Transverse colon (tissue), 4 donors: ENCODE measurements around the gene SIRPB1. TPM values are rescaled to one million over a fixed set of nuclear protein-coding genes. Genes with fewer than 3 reads are reported as not detected.
"Not testable (repeated sequence)": the region's sequence is repeated elsewhere in the genome, so short reads cannot be mapped to it uniquely, and the experiment has no call there.

Experiments used
- DNase-seq: peaks from one replicate; pipeline ENCODE4 v3.0.0-alpha.2; 2019
- H3K27ac ChIP-seq, 4 donors: fragments of 200-600 bp; sonication (generic); 2 replicates each; pipeline ENCODE4 v1.5.1; 2016 to 2018; ENCODE audit warnings: inconsistent platforms in 4 of 4
- H3K27me3 ChIP-seq: fragments of 200-600 bp; sonication (generic); 2 replicates; pipeline ENCODE4 v1.5.1; 2017; ENCODE audit warnings: inconsistent platforms
- H3K36me3 ChIP-seq, 4 donors: fragments of 200-600 bp; sonication (generic); 2 replicates each; pipeline ENCODE4 v1.5.1; 2017 to 2019; ENCODE audit warnings: inconsistent platforms in 4 of 4
- H3K4me1 ChIP-seq, 4 donors: fragments of 200-600 bp; sonication (generic); 2 replicates each; pipeline ENCODE4 v1.5.1; 2017 to 2020; ENCODE audit warnings: inconsistent platforms in 4 of 4
- H3K4me3 ChIP-seq, 4 donors: fragments of 200-600 bp; sonication (generic); 1 replicate in 1 of 4; 2 replicates in 3 of 4; pipeline versions ENCODE4 v1.5.1 to v1.6.1; 2017 to 2019; ENCODE audit warnings: inconsistent platforms in 4 of 4
- H3K9me3 ChIP-seq, 2 donors: fragments of 200-600 bp; sonication (generic); 2 replicates each; pipeline ENCODE4 v1.5.1; 2017 to 2019; ENCODE audit warnings: inconsistent platforms in 2 of 2
- CTCF ChIP-seq, 5 experiments: fragments of 200-600 bp in 3 of 5; fragments of 450-650 bp in 2 of 5; sonication (generic) in 3 of 5; IDR thresholded peaks; 1 replicate in 2 of 5; 2 replicates in 3 of 5; pipeline ENCODE4 v1.5.1; 2016 to 2017; ENCODE audit warnings: antibody characterized with exemption in 5 of 5, inconsistent platforms in 3 of 5, mild to moderate bottlenecking in 2 of 5, moderate library complexity in 1 of 5
- EP300 ChIP-seq: sonication (generic); formaldehyde crosslinking; IDR thresholded peaks from one replicate; pipeline ENCODE4 v1.6.1; 2017; ENCODE audit warnings: antibody characterized with exemption, low read depth
- POLR2A ChIP-seq: fragments of 450-650 bp; IDR thresholded peaks from one replicate; pipeline ENCODE4 v1.6.1; 2016; ENCODE audit warnings: antibody characterized with exemption, mild to moderate bottlenecking, moderate library complexity
- POLR2AphosphoS5 ChIP-seq, 3 donors: sonication (generic); formaldehyde crosslinking; IDR thresholded peaks; one replicate each; pipeline ENCODE4 v1.6.1; 2016; ENCODE audit warnings: antibody characterized with exemption in 3 of 3
- whole genome bisulfite sequencing, 2 donors: methylation state at CpG; one replicate each; pipeline ENCODE4 v1.1.5; 2018; ENCODE audit warnings: low coverage in 1 of 2; 5-methylcytosine and 5-hydroxymethylcytosine counted together
- in situ Hi-C, 4 donors: fragments of 200-750 bp; cut with MboI; loops; one replicate each; pipeline versions ENCODE4 v1.15.0 to v1.15.1; 2017; ENCODE audit warnings: low sequenced_read_pairs in 3 of 4, low pct_ligation_motif_present in 1 of 4, low pct_unique_long_range_greater_than_20kb in 1 of 4
- intact Hi-C: fragments of 100-400 bp; cut with DNase I; formaldehyde crosslinking; loops from one replicate; pipeline ENCODE4 v1.15.1; 2023; ENCODE audit warnings: low total_unique reads
- total RNA-seq, 4 donors: library from RNA; depleted of rRNA; stranded (reverse); fragments of >200 nt; gene quantifications; one replicate each; pipeline ENCODE4 v1.1.0, GENCODE V29; 2016

The SIRPB1 gene
- total RNA-seq, 4 donors from 2014 or later, result 0.14 to 1.3 TPM; not detected in 2

GRCh38 chr20:1616858-1617434 lies 2.9 kb downstream of the SIRPB1 start:
- Histone ChIP-seq H3K36me3 (no peaks in the 10 kb centered on the region), H3K4me1 (peaks cover 0 to 3% (median 0%) of the 10 kb centered on the region in 4 donors), H3K9me3 (peaks cover 0 to 4% of the 10 kb centered on the region in 2 donors), H3K4me3 (no peak overlapping the region), H3K27me3 (no peaks in the 10 kb centered on the region), H3K27ac (no peak overlapping the region)
- intact Hi-C loops (no loop called here), in situ Hi-C loops (loop anchor here in 1 of 4 donors (5.0 kb wide), 1 partner anchor 40 kb away; no protein-coding TSS in a partner anchor)
- no peak for TF ChIP-seq POLR2AphosphoS5 (IDR thresholded peaks at IDR 0.05)
- no peak for TF ChIP-seq EP300
- no peak for TF ChIP-seq POLR2A
- TF ChIP-seq CTCF (IDR thresholded peaks at IDR 0.05), result no peak
- DNase-seq, result no peak

- in situ Hi-C loops, H3K4me1 ChIP-seq: not testable (repeated sequence)
- 92% methylated on average over 4 of the region's 5 CpGs; no CpG with 5 or more reads in 1 of the 2 donors for WGBS, 2 donors
These were observed 9.4 kb downstream of the SIRPB1 start for GRCh38 chr20:1610404-1610803.

GRCh38 chr20:1608678-1609347 lies 11.0 kb downstream of the SIRPB1 start:
- H3K4me3 ChIP-seq, in situ Hi-C loops, H3K9me3 ChIP-seq, H3K4me1 ChIP-seq, H3K27me3 ChIP-seq, H3K36me3 ChIP-seq, intact Hi-C loops, H3K27ac ChIP-seq, DNase-seq: not testable (repeated sequence)
- WGBS, 2 donors, result 77% methylated on average over 3 of the region's 5 CpGs; no CpG with 5 or more reads in 1 of the 2 donors

More at GRCh38 chr20:1610404-1610803, 9.4 kb downstream of the SIRPB1 start:
- H3K4me3 ChIP-seq, H3K27me3 ChIP-seq, DNase-seq, H3K9me3 ChIP-seq, intact Hi-C loops, H3K36me3 ChIP-seq, H3K27ac ChIP-seq: not testable (repeated sequence)

- intact Hi-C loops, result no loop called here
- H3K27me3 ChIP-seq, result no peaks in the 10 kb centered on the region
- 88% methylated on average over 4 of the region's 5 CpGs; no CpG with 5 or more reads in 1 of the 2 donors for WGBS, 2 donors
- H3K27ac ChIP-seq, result no peak overlapping the region
- H3K4me3 ChIP-seq, result no peak overlapping the region
- TF ChIP-seq EP300, result no peak
- TF ChIP-seq POLR2AphosphoS5 (IDR thresholded peaks at IDR 0.05), result no peak
- TF ChIP-seq CTCF (IDR thresholded peaks at IDR 0.05), result no peak
- TF ChIP-seq POLR2A, result no peak
- H3K4me1 ChIP-seq, result no peaks in the 10 kb centered on the region
- no peaks in the 10 kb centered on the region for H3K9me3 ChIP-seq
- no peak for DNase-seq
- no peaks in the 10 kb centered on the region for H3K36me3 ChIP-seq
- in situ Hi-C loops, result no loop called here
These were observed 19.1 kb downstream of the SIRPB1 start for GRCh38 chr20:1600736-1601135.

- intact Hi-C loops (no loop called here), in situ Hi-C loops (no loop called here)
- DNase-seq, result no peak
- Histone ChIP-seq H3K4me3 (no peak overlapping the region), H3K9me3 (no peaks in the 10 kb centered on the region), H3K36me3 (no peaks in the 10 kb centered on the region), H3K4me1 (no peaks in the 10 kb centered on the region), H3K27me3 (no peaks in the 10 kb centered on the region), H3K27ac (no peak overlapping the region)
- WGBS, 2 donors, result 56% methylated on average over 1 of the region's 1 CpG; no CpG with 5 or more reads in 1 of the 2 donors
- TF ChIP-seq POLR2A (no peak), EP300 (no peak), POLR2AphosphoS5 (IDR thresholded peaks at IDR 0.05) (no peak), CTCF (IDR thresholded peaks at IDR 0.05) (no peak)
These were observed 24.5 kb downstream of the SIRPB1 start for GRCh38 chr20:1595333-1595732.
